NCI-H2196 treated with DMSO at 0.1 percent for 48 hours (cell line): ENCODE results near the gene IFITM5.
"Not testable (repeated sequence)": the region's sequence is repeated elsewhere in the genome, so short reads cannot be mapped to it uniquely, and the experiment has no call there.

ENCODE experiments used
- DNase-seq: peaks from one replicate; lab custom pipeline; 2025; ENCODE audit not compliant: unreplicated experiment; lab: John Stamatoyannopoulos, UW

Gene IFITM5

GRCh38 chr11:299081-299891 is at the start of gene IFITM5:
Gene IFITM5, minus strand, starts transcription at chr11:299526. Its CDS starts 36 bp downstream, at chr11:299490.
- DNase-seq: no peak

GRCh38 chr11:346529-346928 is 47.2 kb upstream of the IFITM5 start:
- no peak for DNase-seq

GRCh38 chr11:344836-345578 is 45.7 kb upstream of the IFITM5 start:
- DNase-seq: no peak

- no peak for DNase-seq
Measured at GRCh38 chr11:342328-342727, 43.0 kb upstream of the IFITM5 start.

GRCh38 chr11:340539-341512 is 41.5 kb upstream of the IFITM5 start:
- no peak for DNase-seq

GRCh38 chr11:339963-340362 is 40.6 kb upstream of the IFITM5 start:
- no peak for DNase-seq

GRCh38 chr11:337711-338110 is 38.4 kb upstream of the IFITM5 start:
- DNase-seq: no peak

- DNase-seq: no peak
Measured at GRCh38 chr11:336659-337198, 37.4 kb upstream of the IFITM5 start.

- DNase-seq: no peak
Measured at GRCh38 chr11:335779-336658, 36.7 kb upstream of the IFITM5 start.

GRCh38 chr11:334264-334994 is 35.1 kb upstream of the IFITM5 start:
- DNase-seq: no peak

- not testable (repeated sequence) for DNase-seq
Measured at GRCh38 chr11:333616-334263, 34.4 kb upstream of the IFITM5 start.

- DNase-seq: no peak
Measured at GRCh38 chr11:332651-333480, 33.5 kb upstream of the IFITM5 start.

- DNase-seq: no peak
Measured at GRCh38 chr11:331358-332060, 32.2 kb upstream of the IFITM5 start.

GRCh38 chr11:330694-331357 is 31.5 kb upstream of the IFITM5 start:
- no peak for DNase-seq

- no peak for DNase-seq
Measured at GRCh38 chr11:330307-330693, 31.0 kb upstream of the IFITM5 start.

- DNase-seq: no peak
Measured at GRCh38 chr11:329886-330253, 30.5 kb upstream of the IFITM5 start.
